Measurements from ENCODE around the gene SDE2. TPM values are rescaled to one million over a fixed set of nuclear protein-coding genes. Genes with fewer than 3 reads are reported as not detected.

Gene SDE2
- total and polyA plus RNA-seq, 2 of the 8 experiments (the other 6 are each of a cell fraction or from before 2014, with no cell fraction given): 8.5 to 16.7 TPM

DNA sequence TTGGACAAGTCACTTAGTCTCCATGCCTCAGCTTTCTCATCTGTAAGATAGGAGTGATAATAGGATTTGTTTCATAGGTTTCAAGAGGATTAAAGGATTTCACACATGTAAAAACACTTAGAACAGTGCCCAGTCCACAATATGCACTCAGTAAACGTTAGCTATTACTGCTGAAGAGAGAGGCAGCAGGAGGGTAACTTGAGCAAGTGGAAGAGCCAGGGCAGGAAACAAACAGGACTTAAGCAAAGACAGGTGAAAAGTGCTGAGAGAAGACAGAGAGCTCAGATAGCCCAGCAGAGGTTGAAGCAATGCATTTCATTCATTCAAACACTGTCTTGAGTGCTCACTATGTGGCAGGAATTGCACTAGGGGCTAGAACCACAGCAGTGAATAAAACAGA lies 42.3 kb upstream of the SDE2 start:
- Histone ChIP-seq H2BK5ac (ENCODE audit: low read depth, low read length) (no peak overlapping the region), H2BK120ac (replicated peaks; ENCODE audit: low read depth, low read length) (no peak overlapping the region), H3K79me1 (ENCODE audit: low read depth, low read length) (no peaks in the 10 kb centered on the region), H3K27ac (ENCODE audit: low read depth, low read length) (no peak overlapping the region), H3K79me2 (ENCODE audit: control insufficient read depth in 1 of 2, insufficient read depth in 2 of 2, low read length in 2 of 2) (no peaks in the 10 kb centered on the region), H3K9me3 (ENCODE audit: insufficient read depth in 2 of 2, low read depth in 1 of 2, low read length in 1 of 2) (no peaks in the 10 kb centered on the region), H3K18ac (ENCODE audit: extremely low read depth, low read length) (no peak overlapping the region), H3K9ac (replicated peaks in 1 of 4; ENCODE audit: extremely low read depth in 1 of 4, low read depth in 3 of 4, low read length in 3 of 4) (no peak overlapping the region), H3K4ac (replicated peaks; ENCODE audit: insufficient read length, low read depth, low read length) (no peak overlapping the region), H3K27me3 (replicated peaks in 1 of 4; ENCODE audit: control insufficient read depth in 3 of 4, extremely low read depth in 1 of 4, insufficient read depth in 3 of 4, low read length in 3 of 4) (no peaks in the 10 kb centered on the region; a peak in 1 of 7 replicates), H2BK12ac (ENCODE audit: low read depth, low read length) (no peak overlapping the region), H2BK20ac (ENCODE audit: low read length) (no peak overlapping the region), H3K14ac (ENCODE audit: insufficient read length) (no peak overlapping the region), H2BK15ac (ENCODE audit: low read length) (no peak overlapping the region), H3K23me2 (ENCODE audit: low read depth, low read length) (no peaks in the 10 kb centered on the region), H3K4me1 (replicated peaks in 1 of 4; ENCODE audit: control insufficient read depth in 3 of 4, insufficient read depth in 4 of 4, low read length in 3 of 4) (no peaks in the 10 kb centered on the region), H4K91ac (replicated peaks; ENCODE audit: insufficient read length, low read length) (no peak overlapping the region), H4K5ac (ENCODE audit: insufficient read length, low read depth, low read length) (no peak overlapping the region), H4K20me1 (replicated peaks in 1 of 2; ENCODE audit: control insufficient read depth in 1 of 2, insufficient read depth in 2 of 2, low read length in 2 of 2) (no peaks in the 10 kb centered on the region), H3K23ac (ENCODE audit: insufficient read length) (no peak overlapping the region), H2AK5ac (ENCODE audit: low read depth, low read length) (no peak overlapping the region), H3K36me3 (ENCODE audit: control insufficient read depth in 2 of 4, insufficient read depth in 4 of 4, low read length in 3 of 4) (no peaks in the 10 kb centered on the region), H3K56ac (replicated peaks; ENCODE audit: insufficient read length, low read depth, low read length) (no peak overlapping the region), H4K8ac (ENCODE audit: extremely low read depth, insufficient read depth, low read length) (no peak overlapping the region), H3K4me2 (ENCODE audit: insufficient read depth in 1 of 2, low read depth in 2 of 2, low read length in 2 of 2) (no peak overlapping the region), H3K4me3 (ENCODE audit: extremely low read depth in 1 of 4, insufficient read depth in 2 of 4, low read depth in 3 of 4, low read length in 4 of 4) (no peak overlapping the region), H2AFZ (ENCODE audit: low read length) (no peak overlapping the region)
- ChIA-PET CTCF (ENCODE audit: partially characterized antibody) (interaction anchor here (0.6 to 1.6 kb wide), 5 partner anchors 9 to 546 kb away, joined by 3 to 5 read pairs (median 3); no protein-coding TSS in a partner anchor), POLR2A (ENCODE audit: partially characterized antibody) (interaction anchor here (1.4 to 3.8 kb wide), 3 partner anchors 12 to 41 kb away, joined by 3 to 21 read pairs (median 5); partner anchors contain the start of gene H3-3A)
- DNase-seq (ENCODE audit: low read depth in 1 of 2, low spot score in 2 of 2) (no peak), FAIRE-seq (no peak)
- 84% methylated on average over 1 of the region's 1 CpG; no CpG with 5 or more reads in 1 of the 2 experiments for WGBS, 2 experiments (ENCODE audit: extremely low coverage in 1 of 2, insufficient coverage in 1 of 2, insufficient read length in 1 of 2, insufficient replicate concordance in 2 of 2, low coverage in 1 of 2, low lambda C conversion rate in 2 of 2, missing lambda C conversion rate in 1 of 2)
- TF ChIP-seq TEAD4 (IDR thresholded peaks at IDR 0.05; ENCODE audit: low read depth, low read length) (no peak), JUND (IDR thresholded peaks at IDR 0.05; ENCODE audit: low read length) (no peak), TCF12 (IDR thresholded peaks at IDR 0.05; ENCODE audit: low read depth, low read length) (no peak), SIN3A (conservative IDR thresholded peaks at IDR 0.05 in 1 of 2, IDR thresholded peaks at IDR 0.05 in 1 of 2; ENCODE audit: low read depth in 1 of 2, low read length in 2 of 2) (no peak), FOSL1 (IDR thresholded peaks at IDR 0.05; ENCODE audit: insufficient read depth, low read depth, low read length) (no peak), KDM4A (IDR thresholded peaks at IDR 0.05; ENCODE audit: low read depth, low read length, severe bottlenecking) (no peak), SP4 (IDR thresholded peaks at IDR 0.05; ENCODE audit: low read length) (no peak), EP300 (IDR thresholded peaks at IDR 0.05; ENCODE audit: borderline replicate concordance in 1 of 2, low read depth in 2 of 2, low read length in 2 of 2) (no peak), RBBP5 (IDR thresholded peaks at IDR 0.05; ENCODE audit: borderline replicate concordance, low read depth, low read length) (no peak), NRF1 (IDR thresholded peaks at IDR 0.05; ENCODE audit: low read depth, low read length) (no peak)
- TF ChIP-seq, protein P1, sequence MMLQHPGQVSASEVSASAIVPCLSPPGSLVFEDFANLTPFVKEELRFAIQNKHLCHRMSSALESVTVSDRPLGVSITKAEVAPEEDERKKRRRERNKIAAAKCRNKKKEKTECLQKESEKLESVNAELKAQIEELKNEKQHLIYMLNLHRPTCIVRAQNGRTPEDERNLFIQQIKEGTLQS (IDR thresholded peaks at IDR 0.05; ENCODE audit: insufficient read depth, low read depth, low read length): no peak
- TF ChIP-seq, protein P2, sequence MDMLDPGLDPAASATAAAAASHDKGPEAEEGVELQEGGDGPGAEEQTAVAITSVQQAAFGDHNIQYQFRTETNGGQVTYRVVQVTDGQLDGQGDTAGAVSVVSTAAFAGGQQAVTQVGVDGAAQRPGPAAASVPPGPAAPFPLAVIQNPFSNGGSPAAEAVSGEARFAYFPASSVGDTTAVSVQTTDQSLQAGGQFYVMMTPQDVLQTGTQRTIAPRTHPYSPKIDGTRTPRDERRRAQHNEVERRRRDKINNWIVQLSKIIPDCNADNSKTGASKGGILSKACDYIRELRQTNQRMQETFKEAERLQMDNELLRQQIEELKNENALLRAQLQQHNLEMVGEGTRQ (IDR thresholded peaks at IDR 0.05; ENCODE audit: low read length): no peak

All from H1 (cell line).